Measurements from ENCODE around the gene FOXA2. TPM values are rescaled to one million over a fixed set of nuclear protein-coding genes. Genes with fewer than 3 reads are reported as not detected.

The FOXA2 gene
- total and polyA plus RNA-seq, 2 donors (not counting 3 experiments of a cell fraction or from before 2014, with no cell fraction given), result not detected

DNA sequence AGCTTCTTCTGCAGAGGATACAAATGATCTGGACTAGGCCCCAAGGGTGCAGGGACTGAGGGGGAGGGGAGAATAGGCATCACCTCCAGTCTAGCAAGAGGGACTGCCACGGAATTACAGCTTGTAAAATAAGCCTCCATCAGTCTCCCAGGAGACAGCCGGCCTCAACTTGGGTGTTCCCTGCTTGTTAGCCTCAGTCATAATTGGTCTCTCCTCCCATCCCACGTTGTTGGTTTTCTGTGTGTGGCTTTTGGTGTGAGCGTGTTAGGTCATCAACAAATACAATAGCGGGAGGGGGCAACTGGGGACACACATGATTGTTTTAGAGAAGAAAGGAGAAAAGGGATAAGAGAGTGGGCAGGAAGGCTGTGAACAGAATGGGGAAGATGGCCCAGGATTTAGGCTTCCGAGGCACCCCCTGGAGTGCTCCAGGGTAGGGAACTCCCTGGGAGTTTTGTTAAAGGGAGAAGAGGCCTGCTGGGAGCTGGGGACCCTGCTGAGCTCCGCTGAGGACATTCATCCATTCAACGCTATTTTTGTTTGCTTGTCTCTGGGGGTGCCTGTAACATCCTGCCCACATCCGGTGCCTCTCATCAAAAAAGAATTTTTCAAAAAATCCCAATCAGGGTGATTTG is 9.2 kb downstream of the FOXA2 start:
- Histone ChIP-seq H3K27ac (ENCODE audit: insufficient read depth, low read depth, low read length) (no peak overlapping the region), H3K36me3 (ENCODE audit: control insufficient read depth in 2 of 2, extremely low read depth in 1 of 2, insufficient read depth in 2 of 2, low read length in 2 of 2) (no peaks in the 10 kb centered on the region), H3K4me2 (ENCODE audit: insufficient read depth, low read length) (no peak overlapping the region), H3K79me2 (ENCODE audit: control insufficient read depth, insufficient read depth, low read length) (no peaks in the 10 kb centered on the region), H3K9ac (replicated peaks; ENCODE audit: extremely low read depth, insufficient read depth, low read length) (no peak overlapping the region), H3K9me3 (replicated peaks; ENCODE audit: control insufficient read depth, insufficient read depth, low read length) (no peaks in the 10 kb centered on the region), H3K9me1 (replicated peaks; ENCODE audit: control insufficient read depth, extremely low read depth, insufficient read depth, low read length) (no peaks in the 10 kb centered on the region), H4K20me1 (replicated peaks; ENCODE audit: control insufficient read depth, extremely low read depth, insufficient read depth, low read length) (no peaks in the 10 kb centered on the region), H2AFZ (ENCODE audit: low read depth, low read length) (no peak overlapping the region), H3K4me1 (ENCODE audit: control insufficient read depth, extremely low read depth, insufficient read depth, low read length) (no peaks in the 10 kb centered on the region), H3K27me3 (ENCODE audit: control insufficient read depth in 2 of 2, insufficient read depth in 2 of 2, low read length in 2 of 2) (peaks cover 90 to 96% of the 10 kb centered on the region in 2 experiments), H3K4me3 (replicated peaks in 1 of 3; ENCODE audit: insufficient read depth in 1 of 3, low read depth in 1 of 3, low read length in 3 of 3) (no peak overlapping the region)
- intact Hi-C loops (cut with micrococcal nuclease), result no loop called here
- dilution Hi-C loops (cut with MboI; ENCODE audit: extremely low pct_ligation_motif_present, low sequenced_read_pairs), result no loop called here
- no peak for DNase-seq (ENCODE audit: low read depth, low spot score)
- TF ChIP-seq, protein P1, sequence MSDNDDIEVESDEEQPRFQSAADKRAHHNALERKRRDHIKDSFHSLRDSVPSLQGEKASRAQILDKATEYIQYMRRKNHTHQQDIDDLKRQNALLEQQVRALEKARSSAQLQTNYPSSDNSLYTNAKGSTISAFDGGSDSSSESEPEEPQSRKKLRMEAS (IDR thresholded peaks at IDR 0.05; ENCODE audit: insufficient read depth, insufficient read length), result no peak
- TF ChIP-seq, protein P2, sequence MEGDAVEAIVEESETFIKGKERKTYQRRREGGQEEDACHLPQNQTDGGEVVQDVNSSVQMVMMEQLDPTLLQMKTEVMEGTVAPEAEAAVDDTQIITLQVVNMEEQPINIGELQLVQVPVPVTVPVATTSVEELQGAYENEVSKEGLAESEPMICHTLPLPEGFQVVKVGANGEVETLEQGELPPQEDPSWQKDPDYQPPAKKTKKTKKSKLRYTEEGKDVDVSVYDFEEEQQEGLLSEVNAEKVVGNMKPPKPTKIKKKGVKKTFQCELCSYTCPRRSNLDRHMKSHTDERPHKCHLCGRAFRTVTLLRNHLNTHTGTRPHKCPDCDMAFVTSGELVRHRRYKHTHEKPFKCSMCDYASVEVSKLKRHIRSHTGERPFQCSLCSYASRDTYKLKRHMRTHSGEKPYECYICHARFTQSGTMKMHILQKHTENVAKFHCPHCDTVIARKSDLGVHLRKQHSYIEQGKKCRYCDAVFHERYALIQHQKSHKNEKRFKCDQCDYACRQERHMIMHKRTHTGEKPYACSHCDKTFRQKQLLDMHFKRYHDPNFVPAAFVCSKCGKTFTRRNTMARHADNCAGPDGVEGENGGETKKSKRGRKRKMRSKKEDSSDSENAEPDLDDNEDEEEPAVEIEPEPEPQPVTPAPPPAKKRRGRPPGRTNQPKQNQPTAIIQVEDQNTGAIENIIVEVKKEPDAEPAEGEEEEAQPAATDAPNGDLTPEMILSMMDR (IDR thresholded peaks at IDR 0.05; ENCODE audit: extremely low read depth in 1 of 2, insufficient read depth in 1 of 2, low read depth in 1 of 2, low read length in 2 of 2), result no peak
- TF ChIP-seq FOS (IDR thresholded peaks at IDR 0.05; ENCODE audit: borderline replicate concordance, insufficient read depth, low read length) (no peak), GATA2 (IDR thresholded peaks at IDR 0.05; ENCODE audit: insufficient read depth, insufficient read length, low read depth, low read length) (no peak), POLR2A (IDR thresholded peaks at IDR 0.05; ENCODE audit: low read depth, low read length) (no peak), POLR2AphosphoS5 (IDR thresholded peaks at IDR 0.05; ENCODE audit: insufficient read depth, low read depth, low read length) (no peak), MYC (IDR thresholded peaks at IDR 0.05; ENCODE audit: low read depth, low read length) (no peak), JUN (IDR thresholded peaks at IDR 0.05; ENCODE audit: borderline replicate concordance, insufficient read depth, insufficient read length, low read depth) (no peak), EZH2 (IDR thresholded peaks at IDR 0.05; ENCODE audit: borderline replicate concordance, low read depth, low read length, severe bottlenecking) (no peak)
- ChIA-PET CTCF (interaction anchor here (0.9 to 3.0 kb wide), 3 partner anchors 11 to 225 kb away, joined by 3 to 20 read pairs (median 3); no protein-coding TSS in a partner anchor), POLR2A (no interaction called here)
- no TSS peak for BruUV-seq (replicated peaks)
- FAIRE-seq, result no peak
